Vagina (tissue), 2 donors: ENCODE measurements around the gene SCRN1.

Source experiments
- CTCF ChIP-seq, 3 experiments: fragments of 450-650 bp in 2 of 3; fragments of 200-600 bp in 1 of 3; sonication (generic) in 1 of 3; IDR thresholded peaks; one replicate each; pipeline ENCODE4 v1.5.1; 2017 to 2019; ENCODE audit warnings: antibody characterized with exemption in 3 of 3, mild to moderate bottlenecking in 2 of 3, moderate library complexity in 2 of 3
- POLR2A ChIP-seq, 2 donors: fragments of 450-650 bp; IDR thresholded peaks; one replicate each; pipeline ENCODE4 v1.6.1; 2017; ENCODE audit warnings: antibody characterized with exemption in 2 of 2, mild to moderate bottlenecking in 2 of 2, moderate library complexity in 2 of 2

GRCh38 chr7:29995652-29996051 lies 6.1 kb upstream of the SCRN1 start:
- no peak for TF ChIP-seq CTCF (IDR thresholded peaks at IDR 0.05)
- TF ChIP-seq POLR2A (IDR thresholded peaks at IDR 0.05) = no peak
